ENCODE measurements around the gene UCP2. TPM values are rescaled to one million over a fixed set of nuclear protein-coding genes. Genes with fewer than 3 reads are reported as not detected.

The UCP2 gene, protein sequence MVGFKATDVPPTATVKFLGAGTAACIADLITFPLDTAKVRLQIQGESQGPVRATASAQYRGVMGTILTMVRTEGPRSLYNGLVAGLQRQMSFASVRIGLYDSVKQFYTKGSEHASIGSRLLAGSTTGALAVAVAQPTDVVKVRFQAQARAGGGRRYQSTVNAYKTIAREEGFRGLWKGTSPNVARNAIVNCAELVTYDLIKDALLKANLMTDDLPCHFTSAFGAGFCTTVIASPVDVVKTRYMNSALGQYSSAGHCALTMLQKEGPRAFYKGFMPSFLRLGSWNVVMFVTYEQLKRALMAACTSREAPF
- total RNA-seq: 145 and 245 TPM in 2 replicates

DNA sequence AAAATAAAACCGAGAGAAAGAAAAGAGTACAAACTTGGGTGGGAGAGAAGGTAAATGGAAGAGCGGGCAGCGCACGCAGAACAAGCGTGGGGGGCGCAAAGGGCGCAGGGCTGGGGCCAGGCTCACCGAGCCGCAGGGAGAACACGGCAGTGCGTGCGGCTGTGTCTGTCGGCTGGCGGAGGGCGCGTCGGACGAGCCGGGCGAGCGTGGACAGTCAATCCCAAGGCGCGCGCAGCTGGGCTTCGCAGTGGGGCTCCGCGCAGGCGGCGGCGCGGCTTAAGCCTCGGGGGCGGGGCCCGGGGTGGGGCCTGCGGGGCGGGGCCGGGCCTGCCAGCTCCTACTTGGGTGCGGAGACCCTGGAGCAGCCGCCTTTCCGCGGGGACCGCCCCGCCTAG lies at the start of gene UCP2:
TSS of gene UCP2 (minus strand) at position 249 of the 395 bp plus-strand sequence. CDS start 4,465 bp downstream, outside the sequence.

DNA sequence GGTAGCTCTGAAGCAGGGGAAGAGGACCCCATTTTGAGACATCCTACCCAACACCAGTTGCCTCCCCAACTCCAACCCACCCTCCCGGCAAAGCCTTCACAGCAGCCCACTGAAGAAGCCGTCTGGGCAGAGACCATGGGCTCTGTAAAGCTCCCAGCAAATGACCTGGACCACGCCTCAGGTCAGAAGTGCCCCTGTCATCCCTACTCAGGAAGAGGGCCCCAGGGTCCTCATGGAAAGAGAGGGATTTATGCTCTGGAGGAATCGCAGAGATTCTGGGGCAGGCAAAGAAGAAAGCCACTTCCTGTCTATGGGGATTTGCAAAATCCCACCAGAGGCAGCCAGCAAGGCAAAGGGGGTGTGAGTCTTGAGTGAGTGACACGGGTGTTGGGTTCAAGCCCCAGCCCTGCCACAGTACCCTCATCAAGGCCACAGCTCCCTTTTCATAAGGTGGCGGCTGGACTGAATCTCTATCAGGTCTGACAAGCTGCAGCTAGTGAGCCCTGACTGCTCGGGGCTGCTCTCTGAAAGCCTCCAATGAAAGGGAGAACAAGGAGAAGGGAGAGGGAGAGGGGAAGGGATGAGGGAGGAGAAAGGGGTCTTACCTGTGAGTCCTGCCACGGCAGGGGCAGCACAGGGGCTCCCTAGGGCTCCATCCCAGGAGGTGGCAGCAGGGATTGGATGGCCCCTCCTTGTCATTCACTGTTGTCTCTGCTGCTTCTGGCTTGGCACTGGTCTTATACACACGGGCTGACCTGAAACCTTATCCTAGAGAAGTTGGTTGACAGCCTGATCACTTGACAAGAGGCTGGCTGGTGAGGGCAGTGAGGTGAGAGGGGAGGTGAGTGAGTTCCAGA lies 26.0 kb upstream of the UCP2 start, which contains the start of gene UCP3:
TSS of gene UCP3 (minus strand) at position 713 of the 857 bp plus-strand sequence. CDS start 2,043 bp downstream, outside the sequence.

DNA sequence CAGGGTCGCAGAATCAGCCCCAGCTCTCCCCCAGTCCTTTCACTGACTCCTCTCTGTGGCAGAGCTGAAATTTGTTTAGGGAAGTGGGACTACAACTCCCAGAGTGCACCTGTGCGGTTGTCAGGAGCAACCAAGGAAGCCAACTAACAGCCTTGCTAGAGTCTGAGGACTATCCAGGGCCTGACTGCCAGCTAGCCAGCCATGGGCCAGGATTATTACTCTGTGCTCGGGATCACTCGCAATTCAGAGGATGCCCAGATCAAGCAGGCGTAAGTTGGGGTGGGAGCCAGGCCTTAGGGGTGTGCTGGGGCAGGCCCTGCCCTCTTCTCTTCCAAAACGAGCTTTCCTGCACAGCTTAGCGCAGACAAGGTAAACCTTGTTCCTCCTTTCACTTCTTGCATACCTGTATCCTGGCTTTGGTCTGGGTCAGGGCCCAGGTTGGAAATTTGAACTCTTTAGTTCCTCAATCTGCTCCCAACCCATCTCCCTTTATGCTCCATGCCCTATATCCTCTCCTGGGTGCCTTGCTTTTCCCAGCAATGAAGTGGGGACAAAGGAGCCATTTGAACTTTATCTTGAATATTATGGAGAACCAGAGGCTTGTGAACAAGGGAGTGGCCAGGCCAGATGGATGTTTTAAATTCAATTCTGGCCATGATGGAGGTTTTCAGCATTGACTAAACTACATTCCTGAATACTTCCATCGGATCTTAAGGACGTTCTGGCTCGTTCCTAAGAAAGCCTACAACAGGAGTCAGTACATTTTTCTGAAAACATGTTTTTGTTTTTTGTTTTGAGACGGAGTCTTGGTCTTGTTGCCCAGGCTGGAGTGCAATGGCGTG lies 31.6 kb downstream of the UCP2 start, which contains the start of gene DNAJB13:
TSS of gene DNAJB13 (plus strand) at position 158 of the 842 bp plus-strand sequence. CDS start at position 202, 44 bp downstream.

Other genes with a start within 250 kb of the UCP2 start
- gene RAB6A, start 221.8 kb downstream of the UCP2 start, total RNA-seq: 85.2 and 110 TPM in 2 replicates
- gene MRPL48, start 195.0 kb downstream of the UCP2 start, total RNA-seq: 25.5 and 27.7 TPM in 2 replicates
- gene COA4, start 106.0 kb downstream of the UCP2 start, total RNA-seq: 92.7 and 118 TPM in 2 replicates
- gene PAAF1, start 105.8 kb downstream of the UCP2 start, total RNA-seq: 8.0 and 9.8 TPM in 2 replicates
- gene DNAJB13, start 31.8 kb downstream of the UCP2 start, total RNA-seq: 0.65 and 3.2 TPM in 2 replicates
- gene UCP3, start 26.2 kb upstream of the UCP2 start, total RNA-seq: 0.16 and 0.51 TPM in 2 replicates
- 14.7 and 18.6 TPM in 2 replicates for gene C2CD3, start 188.2 kb upstream of the UCP2 start, total RNA-seq
- 73.8 and 78.7 TPM in 2 replicates for gene PPME1, start 188.4 kb upstream of the UCP2 start, total RNA-seq

All from mesangial cell (primary cell).